Skin epidermis (tissue), 12 donors: ENCODE data around the gene KAZALD1.
A peak's percentile ranks its signal among the peaks of the same experiment; 100 is the strongest.

Experiments
- H3K27ac ChIP-seq, 21 experiments: fragments of 200-600 bp; sonication (generic) in 11 of 21; one replicate each; pipeline ENCODE4 v1.5.0; 2020; ENCODE audit warnings: mild to moderate bottlenecking in 3 of 21, inconsistent platforms in 2 of 21, moderate library complexity in 2 of 21
- H3K4me3 ChIP-seq, 7 experiments: fragments of 200-600 bp; sonication (generic) in 2 of 7; one replicate each; pipeline ENCODE4 v1.5.0; 2020; ENCODE audit warnings: inconsistent platforms in 2 of 7, mild to moderate bottlenecking in 2 of 7, moderate library complexity in 1 of 7

Gene KAZALD1

GRCh38 chr10:101044117-101044516 is 17.7 kb upstream of the KAZALD1 start:
- no peak overlapping the region for H3K4me3 ChIP-seq
- H3K27ac ChIP-seq, result no peak overlapping the region

- no peak overlapping the region for H3K27ac ChIP-seq
- H3K4me3 ChIP-seq, result no peak overlapping the region
Observed at GRCh38 chr10:101046332-101047238, 15.2 kb upstream of the KAZALD1 start.

- Histone ChIP-seq H3K4me3 (no peak overlapping the region), H3K27ac (no peak overlapping the region)
Observed at GRCh38 chr10:101047268-101047667, 14.5 kb upstream of the KAZALD1 start.

DNA sequence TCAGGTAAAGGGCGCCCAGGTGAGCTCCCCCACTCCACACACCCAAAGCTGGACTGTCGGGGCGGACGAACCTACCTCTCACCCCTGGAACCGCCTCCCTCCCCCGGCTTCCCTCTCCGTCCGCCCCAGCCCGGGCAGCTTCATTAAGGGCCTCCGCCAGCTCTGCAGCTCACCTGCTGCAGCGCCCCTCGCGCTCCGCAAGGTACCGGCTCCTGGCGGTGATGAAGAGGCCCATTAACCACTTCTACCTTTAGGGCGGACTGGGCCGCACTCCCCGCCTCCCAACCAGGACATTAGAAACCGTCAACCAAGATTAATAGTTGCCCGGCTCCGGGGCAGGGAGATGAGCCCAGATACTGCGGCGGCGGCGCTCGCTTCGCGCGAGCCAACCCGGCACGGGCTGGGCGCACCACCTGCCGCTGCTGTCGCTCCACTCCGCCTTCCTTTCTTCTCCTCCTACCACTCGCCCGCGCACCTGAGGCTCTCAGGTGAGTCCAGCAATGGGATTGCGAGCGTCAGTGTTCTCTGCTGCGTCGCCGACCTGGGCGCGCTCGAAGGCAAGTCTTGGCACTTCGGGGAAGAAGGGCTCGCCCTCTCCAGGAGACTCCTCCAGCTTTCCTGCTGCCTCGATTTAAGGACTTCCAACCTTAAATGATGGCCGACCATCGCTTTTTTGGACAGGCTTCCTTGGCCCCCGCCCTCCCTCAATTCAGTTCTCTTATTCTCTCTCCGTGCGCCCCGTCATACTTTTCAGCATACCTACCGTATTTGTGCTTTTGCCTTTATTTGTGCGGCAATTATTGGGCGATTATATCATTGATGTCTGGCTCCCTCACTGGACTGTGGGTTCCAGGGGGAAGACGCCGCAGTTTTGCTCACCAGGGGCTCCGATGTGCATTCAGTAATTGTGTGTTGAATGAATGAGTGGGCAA is 13.6 kb upstream of the KAZALD1 start:
- Histone ChIP-seq H3K4me3 (no peak overlapping the region), H3K27ac (no peak overlapping the region)

GRCh38 chr10:101050208-101051069 is 11.3 kb upstream of the KAZALD1 start:
- no peak overlapping the region for H3K4me3 ChIP-seq
- H3K27ac ChIP-seq, result no peak overlapping the region

DNA sequence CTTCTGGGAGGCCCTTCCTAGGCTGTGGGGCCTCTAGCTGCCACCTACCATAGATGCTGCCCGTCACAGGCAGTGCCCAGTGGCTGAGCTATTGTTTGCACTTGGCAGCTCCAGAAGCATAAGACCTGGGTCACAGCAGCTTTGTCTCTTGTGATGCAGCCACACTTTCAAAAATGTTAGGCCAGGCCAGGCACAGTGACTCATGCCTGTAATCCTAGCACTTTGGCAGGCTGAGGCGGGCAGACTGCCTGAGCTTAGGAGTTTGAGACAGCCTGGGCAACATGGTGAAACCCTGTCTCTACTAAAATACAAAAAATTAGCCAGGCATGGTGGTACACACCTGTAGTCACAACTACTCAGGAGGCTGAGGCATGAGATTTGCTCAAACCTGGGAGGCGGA is 9.5 kb upstream of the KAZALD1 start:
- Histone ChIP-seq H3K27ac (no peak overlapping the region), H3K4me3 (no peak overlapping the region)

- no peak overlapping the region for H3K27ac ChIP-seq
- H3K4me3 ChIP-seq, result no peak overlapping the region
Observed at GRCh38 chr10:101053516-101053915, 8.3 kb upstream of the KAZALD1 start.

DNA sequence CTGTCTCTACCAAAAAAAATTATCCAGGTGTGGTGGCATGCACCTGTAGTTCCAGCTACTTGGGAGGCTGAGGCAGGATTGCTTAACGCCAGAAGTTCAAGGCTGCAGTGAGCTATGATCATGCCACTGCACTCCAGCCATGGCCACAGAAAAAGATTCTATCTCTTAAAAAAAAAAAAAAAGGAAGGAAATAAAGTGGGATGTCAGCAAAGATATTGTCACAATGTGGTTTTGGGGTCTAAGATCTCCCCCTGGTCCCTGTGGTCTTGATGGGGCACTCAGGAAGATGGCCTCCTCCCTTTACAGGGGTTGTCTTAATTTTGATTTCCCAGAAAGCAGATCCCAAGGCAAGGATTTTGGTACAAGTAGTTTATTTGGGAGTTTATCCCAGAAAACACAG is 7.4 kb upstream of the KAZALD1 start:
- Histone ChIP-seq H3K4me3 (no peak overlapping the region), H3K27ac (no peak overlapping the region)

- no peak overlapping the region for H3K27ac ChIP-seq
- no peak overlapping the region for H3K4me3 ChIP-seq
Observed at GRCh38 chr10:101054876-101055275, 6.9 kb upstream of the KAZALD1 start.

- H3K27ac ChIP-seq, result no peak overlapping the region
- no peak overlapping the region for H3K4me3 ChIP-seq
Observed at GRCh38 chr10:101055411-101055810, 6.4 kb upstream of the KAZALD1 start.

DNA sequence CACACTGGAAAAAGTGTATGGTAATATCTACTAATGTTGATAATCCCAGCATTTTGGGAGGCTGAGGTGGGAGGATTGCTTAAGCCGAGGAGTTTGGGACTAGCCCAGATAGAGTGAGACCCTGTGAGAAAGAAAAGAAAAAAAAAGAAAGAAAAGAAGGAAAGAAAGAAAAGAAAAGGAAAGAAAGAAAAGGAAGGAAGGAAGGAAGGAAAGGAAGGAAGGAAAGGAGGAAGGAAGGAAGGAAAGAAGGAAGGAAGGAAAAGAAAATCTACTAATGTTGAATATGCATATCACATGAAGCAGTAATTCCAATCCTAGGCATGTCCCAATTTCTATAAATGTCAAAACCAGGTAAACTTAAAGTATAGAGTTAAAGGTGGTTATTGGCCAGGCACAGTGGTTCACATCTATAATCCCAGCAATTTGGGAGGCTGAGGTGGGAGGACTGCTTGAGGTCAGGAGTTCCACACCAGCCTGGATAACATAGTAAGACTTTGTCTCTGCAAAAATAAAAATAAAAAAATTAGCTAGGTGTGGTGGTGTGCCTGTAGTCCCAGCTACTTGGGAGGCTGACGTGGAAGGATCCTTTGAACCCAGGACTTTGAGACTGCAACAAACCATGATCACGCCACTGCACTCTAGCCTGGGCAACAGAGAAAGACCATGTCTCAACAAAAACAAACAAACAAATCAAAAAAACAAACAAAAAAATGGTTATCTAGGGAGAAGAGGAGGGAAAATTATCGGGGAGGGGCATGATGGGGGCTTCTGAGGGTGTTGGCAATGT is 5.2 kb upstream of the KAZALD1 start:
- no peak overlapping the region for H3K27ac ChIP-seq
- no peak overlapping the region for H3K4me3 ChIP-seq

GRCh38 chr10:101060036-101060950 is 1.5 kb upstream of the KAZALD1 start:
- H3K27ac ChIP-seq, result peak overlapping the region; percentile 51 to 100 (median 97)
- peak overlapping the region; percentile 51 to 71 (median 63) for H3K4me3 ChIP-seq

GRCh38 chr10:101060951-101061623 is 702 bp upstream of the KAZALD1 start:
- Histone ChIP-seq H3K27ac (peak overlapping the region; percentile 51 to 100 (median 97)), H3K4me3 (peak overlapping the region; percentile 51 to 71 (median 63))

DNA sequence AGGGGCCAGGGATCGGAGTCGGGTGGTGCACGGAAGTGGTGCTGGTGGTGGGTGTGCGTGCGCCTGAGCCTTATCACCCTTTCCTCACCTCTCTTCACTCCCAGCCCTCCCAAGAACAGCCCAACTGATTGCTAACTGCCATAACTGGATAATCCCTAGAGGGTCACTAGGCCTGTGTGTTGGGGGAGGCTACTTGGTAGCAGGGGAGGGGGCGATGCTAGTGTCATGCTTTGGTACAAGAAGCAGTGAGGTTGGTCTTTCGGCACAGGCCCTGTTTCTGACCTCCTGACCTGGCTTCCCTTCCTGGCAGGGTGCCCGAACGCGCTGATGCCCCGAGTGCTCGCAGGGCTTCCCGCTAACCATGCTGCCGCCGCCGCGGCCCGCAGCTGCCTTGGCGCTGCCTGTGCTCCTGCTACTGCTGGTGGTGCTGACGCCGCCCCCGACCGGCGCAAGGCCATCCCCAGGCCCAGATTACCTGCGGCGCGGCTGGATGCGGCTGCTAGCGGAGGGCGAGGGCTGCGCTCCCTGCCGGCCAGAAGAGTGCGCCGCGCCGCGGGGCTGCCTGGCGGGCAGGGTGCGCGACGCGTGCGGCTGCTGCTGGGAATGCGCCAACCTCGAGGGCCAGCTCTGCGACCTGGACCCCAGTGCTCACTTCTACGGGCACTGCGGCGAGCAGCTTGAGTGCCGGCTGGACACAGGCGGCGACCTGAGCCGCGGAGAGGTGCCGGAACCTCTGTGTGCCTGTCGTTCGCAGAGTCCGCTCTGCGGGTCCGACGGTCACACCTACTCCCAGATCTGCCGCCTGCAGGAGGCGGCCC is 652 bp downstream of the KAZALD1 start:
- Histone ChIP-seq H3K27ac (peak overlapping the region in 9 of 21 experiments; percentile 23 to 100 (median 96)), H3K4me3 (peak overlapping the region; percentile 19 to 71 (median 62))

- peak overlapping the region in 5 of 7 experiments; percentile 19 to 67 (median 62) for H3K4me3 ChIP-seq
- H3K27ac ChIP-seq, result peak overlapping the region in 2 of 21 experiments; percentile 7 to 41
Observed at GRCh38 chr10:101063050-101063525, 1.3 kb downstream of the KAZALD1 start.
